ENCODE measurements around the gene LIN9.
"Not testable (repeated sequence)": the region's sequence is repeated elsewhere in the genome, so short reads cannot be mapped to it uniquely, and the experiment has no call there.

LIN9 gene

DNA sequence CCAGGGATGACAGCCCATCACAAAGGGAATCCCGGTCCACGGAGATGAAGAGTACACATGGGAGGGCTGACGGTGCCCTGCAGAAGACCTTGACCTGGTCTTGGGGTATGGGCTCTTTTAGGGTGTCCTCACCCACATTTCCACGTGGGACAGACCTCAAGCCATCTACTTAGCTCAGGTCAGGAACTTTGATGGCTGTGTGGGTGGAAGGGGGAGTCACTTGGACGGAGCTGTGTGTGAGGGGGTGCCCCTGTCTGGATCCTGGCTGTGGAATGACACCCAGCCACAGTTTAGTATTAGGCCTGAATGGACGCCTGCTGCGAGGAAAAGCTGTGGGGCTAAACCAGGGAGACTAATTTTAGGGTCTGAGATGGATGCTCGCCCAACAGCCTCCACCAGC lies 96.4 kb downstream of the LIN9 start:
- no peak for DNase-seq (ENCODE audit: low read depth in 2 of 2)

DNA sequence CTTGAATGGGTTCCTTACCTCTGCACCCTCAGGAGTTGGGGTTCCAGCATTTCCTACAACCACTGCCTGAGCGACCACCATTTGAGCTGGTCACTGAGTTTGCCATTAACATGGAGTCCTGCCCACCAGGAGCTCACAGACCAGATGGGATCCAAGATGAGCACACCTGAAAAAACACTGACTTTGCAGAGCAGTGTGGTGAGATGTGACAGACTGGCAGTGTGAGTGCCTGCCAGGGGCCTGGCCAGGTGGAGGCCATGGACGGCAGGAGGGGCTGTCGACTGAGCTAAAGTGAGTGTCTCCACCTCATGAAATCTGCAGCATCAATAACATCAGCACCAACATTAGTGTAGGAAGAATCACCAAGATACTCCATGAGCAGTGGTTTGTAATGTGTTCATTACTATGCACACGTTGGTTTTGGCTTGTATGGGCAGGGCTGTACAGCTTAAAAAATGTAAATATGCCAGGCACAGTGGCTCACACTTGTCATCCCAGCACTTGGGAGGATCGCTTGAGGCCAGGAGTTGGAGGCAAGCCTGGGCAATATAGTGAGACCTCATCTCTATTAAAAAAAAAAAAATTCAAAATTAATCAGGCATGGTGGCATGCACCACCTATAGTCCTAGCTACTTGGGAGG lies 97.7 kb downstream of the LIN9 start:
- no peak for DNase-seq (ENCODE audit: low read depth in 2 of 2)

DNA sequence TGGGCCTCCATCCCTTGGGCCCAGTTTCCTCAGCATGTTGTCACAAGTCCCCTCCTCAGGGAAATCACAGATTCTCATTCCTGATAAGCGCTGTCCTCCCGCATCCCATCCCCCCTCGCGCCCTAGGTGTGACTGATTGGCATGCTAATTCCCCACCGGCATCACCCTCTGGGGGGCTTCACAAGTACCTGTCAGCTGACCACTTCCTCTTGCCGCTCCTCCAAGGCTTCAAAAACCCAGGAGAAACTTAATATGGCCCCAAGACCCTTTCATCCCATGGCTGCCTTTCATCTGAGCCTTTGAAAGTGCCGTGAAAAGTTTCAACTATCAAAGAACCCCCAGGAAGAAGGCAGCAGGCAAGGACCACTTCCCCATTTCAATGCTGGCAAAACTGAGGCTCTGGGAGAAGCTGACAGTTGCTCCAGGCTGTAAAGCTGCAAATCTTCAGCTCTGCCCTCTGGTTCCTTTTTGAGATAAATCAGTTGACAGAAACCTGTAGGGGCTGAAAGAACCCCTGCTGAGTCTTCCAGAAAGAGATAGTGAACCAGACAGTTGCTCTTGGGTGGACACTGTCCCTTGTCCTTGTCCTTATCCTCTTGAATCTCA lies 98.3 kb downstream of the LIN9 start:
- DNase-seq (ENCODE audit: low read depth in 2 of 2): no peak

DNA sequence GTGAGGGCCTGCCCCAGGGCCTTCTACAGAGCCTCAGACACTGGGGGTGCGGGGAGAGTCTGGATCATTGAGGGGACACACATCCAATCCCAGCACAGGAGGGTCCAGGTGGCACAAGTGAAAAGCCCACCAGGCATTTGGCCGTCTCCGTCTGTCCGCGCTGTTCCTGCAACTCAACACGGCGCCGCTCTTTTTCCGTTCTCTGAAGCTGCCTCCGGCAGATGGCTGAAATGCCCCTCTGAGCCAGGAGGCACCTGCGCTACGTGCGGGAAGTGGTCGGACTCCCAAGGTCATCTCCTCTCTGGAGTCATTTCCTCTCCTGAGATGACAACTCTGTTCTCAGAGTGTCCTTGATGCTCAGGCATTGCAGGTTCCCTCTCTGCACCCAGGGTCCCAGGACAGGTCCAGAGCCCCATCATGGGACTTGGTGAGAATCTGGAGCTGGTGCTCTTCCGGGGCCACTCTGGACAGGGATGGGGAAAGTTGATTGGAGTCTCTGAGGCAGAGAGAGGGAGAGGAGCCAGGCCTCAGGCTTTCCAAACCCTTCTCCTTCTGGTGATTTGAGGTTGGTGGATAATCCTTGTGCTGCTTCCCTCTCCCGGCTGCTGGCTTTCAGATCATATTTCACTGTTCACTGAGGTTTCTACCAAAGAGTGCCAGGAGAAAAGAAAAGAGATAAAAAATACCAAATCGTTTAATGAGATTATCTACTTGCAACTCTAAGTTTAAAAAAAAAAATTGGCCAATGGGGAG lies 99.5 kb downstream of the LIN9 start:
- DNase-seq (ENCODE audit: low read depth in 2 of 2): no peak

DNA sequence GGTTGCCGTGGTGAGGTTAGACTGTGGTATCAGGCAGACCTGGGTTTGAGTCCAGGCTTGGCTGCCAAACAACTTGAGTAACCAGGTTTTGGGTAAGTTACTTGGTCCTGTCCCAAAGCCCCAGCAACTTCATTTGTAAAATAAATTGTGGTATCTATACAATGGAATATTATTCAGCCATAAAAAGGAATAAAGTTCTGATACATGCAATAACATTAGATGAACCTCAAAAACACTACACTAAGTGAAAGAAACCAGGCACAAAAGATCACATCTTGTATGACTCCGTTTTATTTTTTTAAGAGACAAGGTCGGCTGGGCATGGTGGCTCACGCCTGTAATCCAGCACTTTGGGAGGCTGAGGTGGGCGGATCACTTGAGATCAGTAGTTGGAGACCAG lies 101.9 kb downstream of the LIN9 start:
- DNase-seq (ENCODE audit: low read depth in 2 of 2): no peak

DNA sequence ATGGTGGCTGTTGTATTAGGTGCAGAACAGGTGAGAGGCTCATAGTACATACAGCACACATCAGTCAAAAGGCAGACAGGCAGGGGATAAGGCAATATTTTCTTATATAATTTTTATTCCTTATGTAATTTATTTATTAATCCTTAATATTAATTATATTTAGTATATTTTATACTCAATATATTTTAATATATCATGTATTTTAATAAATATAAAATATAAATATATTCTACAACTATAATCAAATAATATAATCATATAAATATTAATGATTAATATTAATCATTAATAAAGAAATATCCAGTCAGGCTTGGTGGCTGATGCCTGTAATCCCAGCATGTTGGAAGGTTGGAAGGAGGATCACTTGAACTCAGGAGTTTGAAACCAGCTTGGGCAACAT lies 104.8 kb downstream of the LIN9 start:
- no peak for DNase-seq (ENCODE audit: low read depth in 2 of 2)

DNA sequence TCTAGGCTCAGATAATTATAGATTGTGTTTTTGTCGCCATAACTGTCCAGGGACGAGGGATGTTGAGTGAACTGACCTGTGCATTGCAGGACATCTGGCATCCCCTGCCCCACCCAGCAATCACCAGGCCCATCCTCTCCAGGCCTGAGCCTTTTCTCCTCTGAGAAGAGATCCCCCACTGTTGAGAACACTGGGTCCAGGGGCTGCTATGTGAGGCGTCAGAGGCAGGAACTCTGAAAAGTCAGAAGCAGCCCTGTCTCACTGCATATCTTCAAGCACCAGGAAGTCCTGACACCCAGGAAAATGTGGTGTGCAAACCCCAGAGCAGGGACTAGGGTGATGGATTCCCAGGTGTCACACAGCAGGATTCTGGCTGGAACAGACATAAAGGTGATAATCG lies 105.3 kb downstream of the LIN9 start:
- DNase-seq (ENCODE audit: low read depth in 2 of 2): no peak

DNA sequence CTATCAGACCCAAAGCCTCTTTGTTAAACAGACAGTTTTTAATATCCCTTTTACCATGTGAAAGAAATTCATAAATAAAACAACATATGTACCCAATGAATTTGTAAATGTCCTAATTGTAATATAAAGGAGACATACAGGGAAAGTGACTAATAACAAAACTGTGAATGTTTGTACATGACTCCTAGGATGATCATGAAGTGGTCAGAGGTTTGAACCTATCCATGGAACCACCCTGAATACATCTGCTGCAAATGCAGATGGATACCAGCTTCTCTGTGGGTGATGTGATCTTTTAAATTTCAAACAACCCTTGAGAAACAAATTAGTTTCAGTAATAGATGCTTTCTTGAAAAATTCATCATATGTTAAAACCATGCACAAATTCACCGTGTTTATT lies 105.7 kb downstream of the LIN9 start:
- DNase-seq (ENCODE audit: low read depth in 2 of 2): no peak

DNA sequence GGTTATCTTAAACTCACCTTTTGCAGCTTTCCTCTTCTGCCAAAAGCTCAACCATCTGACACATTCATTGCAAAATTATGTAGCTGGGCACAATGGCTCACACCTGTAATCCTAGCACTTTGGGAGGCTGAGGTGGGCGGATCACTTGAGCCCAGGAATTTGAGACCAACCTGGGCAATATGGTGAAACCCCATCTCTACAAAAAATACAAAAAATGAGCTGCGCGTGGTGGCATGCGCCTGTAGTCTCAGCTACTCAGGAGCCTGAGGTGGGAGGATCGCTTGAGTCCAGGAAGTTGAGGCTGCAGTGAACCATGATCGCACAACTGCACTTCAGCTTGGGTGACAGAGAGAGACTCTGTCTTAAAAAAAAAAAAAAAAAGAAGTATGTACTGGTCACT lies 106.3 kb downstream of the LIN9 start:
- DNase-seq (ENCODE audit: low read depth in 2 of 2): not testable (repeated sequence)

DNA sequence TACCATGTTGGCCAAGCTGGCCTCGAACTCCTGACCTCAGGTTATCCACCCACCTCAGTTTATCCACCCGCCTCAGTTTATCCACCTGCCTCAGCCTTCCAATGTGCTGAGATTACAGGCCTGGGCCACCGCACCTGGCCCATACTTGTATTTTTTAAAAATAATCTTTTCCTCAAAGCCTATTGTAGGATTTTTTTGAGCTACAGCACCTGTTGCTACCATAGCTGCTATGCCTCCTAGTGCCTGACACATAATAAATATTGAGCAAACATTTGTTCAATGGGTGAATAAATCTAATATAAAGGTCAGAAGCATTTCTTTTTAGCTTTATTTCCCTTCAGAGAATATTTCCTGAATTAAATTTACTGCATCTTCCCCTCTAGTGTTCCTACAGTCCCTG lies 106.7 kb downstream of the LIN9 start:
- no peak for DNase-seq (ENCODE audit: low read depth in 2 of 2)

DNA sequence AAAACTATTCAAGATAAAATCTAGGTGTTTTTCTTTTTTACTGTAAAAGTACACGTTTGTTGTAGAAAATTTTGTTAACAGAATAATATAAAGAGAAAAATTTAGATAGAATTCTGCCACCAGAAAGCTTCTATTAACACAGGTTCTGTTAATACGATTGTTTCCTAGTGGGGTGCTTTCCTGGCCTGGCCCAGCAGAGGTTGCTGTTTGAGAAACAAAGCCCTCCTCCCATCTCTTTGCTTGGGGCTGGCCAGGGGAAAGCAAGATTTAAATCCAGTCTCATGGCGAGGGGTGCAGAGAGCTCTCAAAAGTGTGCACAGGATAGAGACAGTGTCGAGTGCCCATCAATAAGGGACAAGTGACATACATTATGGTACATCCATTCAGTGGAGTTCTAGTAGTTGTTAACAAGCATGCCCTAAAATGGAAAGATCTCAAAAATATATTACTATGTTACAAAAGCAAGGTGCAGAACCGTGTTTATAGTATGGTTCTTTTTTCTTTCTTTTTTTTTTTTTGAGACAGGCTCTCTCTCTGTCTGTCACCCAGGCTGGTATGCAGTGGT lies 107.9 kb downstream of the LIN9 start:
- no peak for DNase-seq (ENCODE audit: low read depth in 2 of 2)

DNA sequence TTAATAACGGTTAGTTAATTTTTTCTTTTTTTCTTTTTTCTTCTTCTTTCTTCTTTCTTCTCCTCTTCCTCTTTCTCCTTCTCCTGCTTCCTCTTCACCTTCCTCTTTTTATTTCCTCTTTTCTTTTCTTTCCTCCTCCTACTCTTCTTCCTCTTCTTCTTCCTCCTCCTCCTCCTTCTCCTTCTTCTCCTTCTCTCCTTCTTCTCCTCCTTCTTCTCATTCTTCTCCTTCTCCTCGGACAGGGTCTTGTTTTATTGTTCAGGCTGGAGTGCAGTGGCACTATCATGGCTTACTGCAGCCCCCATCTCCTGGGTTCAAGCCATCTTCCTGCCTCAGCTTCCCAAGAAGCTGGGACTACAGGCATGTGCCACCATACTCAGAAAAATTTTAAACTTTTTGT lies 109.0 kb downstream of the LIN9 start:
- no peak for DNase-seq (ENCODE audit: low read depth in 2 of 2)

DNA sequence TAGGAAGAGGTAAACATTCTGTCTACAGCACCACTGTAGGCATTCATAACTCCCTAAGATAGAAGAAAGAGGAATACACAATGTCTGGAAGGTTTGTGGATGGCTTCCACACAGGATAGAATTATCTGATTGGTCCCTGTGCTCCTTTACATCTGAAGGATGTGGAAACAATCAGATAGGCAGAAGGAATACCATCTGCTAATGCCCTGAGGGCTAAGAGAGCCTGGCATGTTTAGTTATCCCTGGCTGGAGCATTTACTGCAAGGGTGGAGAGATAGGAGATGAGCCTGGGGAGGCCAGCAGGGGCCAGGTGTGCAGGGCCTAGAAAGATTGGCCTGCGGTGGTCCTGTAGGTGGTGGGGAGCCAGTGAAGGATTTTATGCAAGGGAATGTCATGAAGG lies 113.8 kb downstream of the LIN9 start:
- DNase-seq (ENCODE audit: low read depth in 2 of 2): no peak

DNA sequence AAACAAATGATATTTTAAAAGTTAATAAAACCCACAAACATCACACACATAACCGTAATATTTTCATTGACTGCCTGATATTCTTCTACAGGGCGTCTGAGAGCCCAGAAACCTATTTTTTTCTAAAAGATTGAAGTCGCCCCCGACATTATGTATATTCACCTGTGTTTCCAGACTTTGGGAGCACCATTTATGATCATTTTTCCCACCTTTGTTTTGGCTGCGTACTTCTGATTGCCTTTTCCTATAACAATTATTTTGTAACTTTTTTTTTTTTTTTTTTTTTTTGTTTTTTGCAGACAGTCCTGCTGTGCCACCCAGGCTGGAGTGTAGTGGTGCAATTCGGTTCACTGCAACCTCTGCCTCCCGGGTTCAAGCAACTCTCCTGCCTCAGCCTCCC lies 121.6 kb downstream of the LIN9 start:
- DNase-seq (ENCODE audit: low read depth in 2 of 2): no peak

DNA sequence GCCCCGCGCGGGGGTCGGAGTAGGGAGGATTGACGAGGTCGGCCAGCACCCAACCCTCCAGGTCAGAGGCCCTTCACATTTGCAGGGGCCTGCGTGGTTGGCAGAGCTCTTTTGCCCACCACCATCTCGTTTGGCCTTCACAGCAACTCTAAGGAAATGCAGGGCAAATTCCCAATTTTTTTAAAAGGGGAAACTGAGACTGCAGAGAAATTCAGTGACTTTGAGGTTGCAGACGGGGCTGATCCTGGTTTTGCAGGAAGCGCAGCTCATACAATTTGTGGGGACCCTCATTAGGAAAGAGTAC lies 122.0 kb downstream of the LIN9 start:
- DNase-seq (ENCODE audit: low read depth in 2 of 2): no peak

DNA sequence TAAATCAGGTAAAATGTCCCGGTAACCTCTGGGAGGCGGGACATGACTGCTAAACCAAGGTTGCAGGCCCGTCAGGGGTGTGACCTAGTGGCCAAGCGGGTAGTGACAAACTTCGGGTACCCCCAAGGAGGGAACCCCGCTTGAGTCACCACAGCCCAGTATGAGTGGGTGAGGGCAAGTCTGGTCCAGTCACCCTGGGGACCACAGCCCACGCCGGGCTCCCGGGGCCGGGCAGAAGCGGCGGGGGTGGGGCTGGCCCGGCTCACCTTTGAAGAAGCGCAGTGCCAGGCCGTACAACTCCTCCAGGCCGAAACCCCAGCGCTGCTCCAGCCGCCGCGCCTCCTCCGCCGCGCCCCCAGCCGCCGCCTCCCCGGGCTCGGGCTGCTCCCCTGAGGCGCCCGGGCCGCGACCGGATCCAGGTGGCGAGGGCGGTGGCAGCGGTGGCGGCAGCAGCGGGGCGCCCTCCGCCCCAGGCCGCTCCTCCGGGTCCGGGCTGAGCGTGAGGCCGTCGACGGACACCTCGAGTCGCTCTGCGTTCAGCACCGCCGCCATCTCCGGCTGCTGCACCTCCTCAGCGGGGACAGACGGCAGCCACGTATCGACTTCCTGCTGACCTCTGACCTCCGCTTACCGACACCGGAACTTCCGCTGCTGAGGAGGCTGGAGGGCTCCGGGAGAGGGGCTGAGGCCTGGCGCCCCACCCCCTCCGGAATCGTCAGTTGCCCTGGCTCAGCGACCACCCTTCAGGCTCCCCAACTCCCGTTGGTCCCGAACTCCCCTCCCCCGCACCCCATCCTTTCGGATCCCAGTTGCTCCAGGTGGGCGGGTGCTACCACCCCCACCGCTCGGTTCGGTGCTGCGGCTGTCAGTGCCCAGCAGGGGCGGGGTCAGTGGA lies 122.6 kb downstream of the LIN9 start, which contains the start of gene ACBD3:
ACBD3 (minus strand) TSS at position 618 of the 895 bp plus-strand sequence; CDS start at position 552, 66 bp downstream.
- DNase-seq (ENCODE audit: low read depth in 2 of 2): peak; percentile 72 to 82

DNA sequence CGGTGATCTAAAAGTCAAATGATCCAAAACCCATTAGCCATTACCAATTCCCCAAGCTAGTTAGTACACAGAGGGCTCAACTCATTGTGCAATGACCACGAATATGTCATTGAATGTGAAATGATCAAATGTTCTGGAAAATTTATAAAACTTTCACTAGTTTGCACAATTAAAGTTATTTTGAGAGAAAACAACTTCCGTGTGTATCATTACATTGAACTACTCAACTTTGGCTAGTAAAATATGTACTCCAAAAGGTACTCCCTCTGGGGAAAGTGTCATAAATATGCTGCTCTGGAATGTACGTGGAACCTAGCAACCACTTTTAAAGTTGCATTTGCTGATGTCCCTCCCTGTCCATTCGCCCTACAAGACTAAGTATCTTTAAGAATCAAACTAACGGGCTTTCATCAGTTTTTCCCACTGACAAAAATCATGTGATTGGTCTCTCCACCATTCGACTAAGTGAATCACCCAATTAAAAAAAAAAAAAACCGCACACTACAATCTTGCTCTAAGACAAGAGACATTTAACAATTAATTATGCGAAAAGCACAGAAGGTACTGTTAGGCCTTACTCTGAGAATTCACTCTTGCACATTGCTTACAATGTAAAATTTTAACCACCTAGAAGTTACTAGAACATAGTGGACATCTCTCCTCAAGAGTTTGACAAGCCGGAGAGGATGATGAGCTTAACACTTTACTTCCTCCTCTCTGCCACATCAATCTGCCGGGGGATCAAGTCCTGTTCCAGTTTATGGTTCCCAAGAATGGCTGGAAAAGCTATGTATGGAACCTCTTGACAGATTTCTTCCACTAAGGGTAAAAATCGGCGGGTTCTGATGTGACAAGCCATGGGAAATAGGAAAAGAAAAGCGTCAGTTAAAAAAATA lies 123.6 kb downstream of the LIN9 start:
- DNase-seq (ENCODE audit: low read depth in 2 of 2): no peak

DNA sequence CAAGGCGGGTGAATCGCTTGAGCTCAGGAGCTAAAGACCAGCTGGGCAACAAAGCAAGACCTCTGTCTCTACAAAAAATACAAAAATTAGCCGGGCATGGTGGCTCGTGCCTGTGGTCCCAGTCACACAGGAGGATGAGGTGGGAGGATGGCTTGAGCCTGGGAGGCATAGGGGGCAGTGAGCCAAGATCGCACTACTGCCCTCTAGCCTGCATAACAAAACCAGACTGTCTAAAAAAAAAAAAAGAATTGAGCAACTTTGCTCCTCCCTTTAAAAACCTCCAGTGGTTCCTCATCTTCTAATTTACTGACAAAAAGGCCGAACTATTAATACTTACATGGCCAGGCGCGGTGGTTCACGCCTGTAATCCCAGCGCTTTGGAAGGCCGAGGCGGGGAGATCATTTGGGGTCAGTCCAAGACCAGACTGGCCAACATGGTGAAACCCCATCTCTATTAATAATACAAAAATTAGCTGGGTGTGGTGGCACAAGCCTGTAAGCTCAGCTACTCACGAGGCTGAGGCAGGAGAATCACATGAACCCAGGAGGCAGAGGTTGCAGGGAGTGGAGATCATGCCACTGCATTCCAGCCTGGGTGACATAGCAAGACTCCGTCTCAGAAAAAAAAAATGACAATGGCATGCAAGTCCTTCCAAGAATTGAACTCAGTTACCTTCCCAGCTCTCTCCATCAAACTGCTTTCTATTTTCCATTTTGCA lies 126.8 kb downstream of the LIN9 start:
- no peak for DNase-seq (ENCODE audit: low read depth in 2 of 2)

All from stimulated activated CD4-positive, alpha-beta T cell treated with anti-CD3 and anti-CD28 coated beads, Interleukin-4, amount 100 ng/mL, for 48 hours (primary cell).